K562 (cell line): ENCODE data around the gene REEP6. TPM values are rescaled to one million over a fixed set of nuclear protein-coding genes. Genes with fewer than 3 reads are reported as not detected.
A peak's percentile ranks its signal among the peaks of the same experiment; 100 is the strongest.

ENCODE experiments used
- ARID1B ChIP-seq: fragments of 450-650 bp; IDR thresholded peaks from 2 replicates; pipeline ENCODE4 v1.6.1; 2016; ENCODE audit warnings: antibody characterized with exemption, mild to moderate bottlenecking, inconsistent platforms
- ATF1 ChIP-seq, 2 experiments: fragments of 450-650 bp in 1 of 2; IDR thresholded peaks; 2 replicates each; pipeline ENCODE4 v1.6.1; 2016; ENCODE audit warnings: missing compliant biosample characterization in 1 of 2, missing genetic modification characterization in 1 of 2
- BACH1 ChIP-seq: fragments of 200-800 bp; sonication (Bioruptor generic); IDR thresholded peaks from 2 replicates; pipeline ENCODE4 v1.6.1; 2016; ENCODE audit warnings: missing genetic modification characterization, missing compliant biosample characterization
- MBD2 ChIP-seq: sonication (generic); IDR thresholded peaks from 2 replicates; pipeline ENCODE4 v1.6.1; 2016; ENCODE audit warnings: low read depth, borderline replicate concordance
- NELFE ChIP-seq: IDR thresholded peaks from 2 replicates; pipeline ENCODE4 v1.6.1; 2011; ENCODE audit warnings: mild to moderate bottlenecking; ENCODE audit not compliant: insufficient read depth, insufficient read length
- NFATC3 ChIP-seq: fragments of 450-650 bp; IDR thresholded peaks from 2 replicates; pipeline ENCODE4 v1.6.1; 2017; ENCODE audit warnings: mild to moderate bottlenecking
- OTX1 ChIP-seq: fragments of 450-650 bp; formaldehyde crosslinking; IDR thresholded peaks from 2 replicates; pipeline ENCODE4 v1.4.0; 2022; ENCODE audit warnings: mild to moderate bottlenecking
- PML ChIP-seq: IDR thresholded peaks from 2 replicates; pipeline ENCODE4 v1.6.1; 2012; ENCODE audit warnings: low read length, inconsistent platforms
- RBM22 ChIP-seq: fragments of 200-400 bp; formaldehyde crosslinking; IDR thresholded peaks from 2 replicates; pipeline ENCODE4 v1.6.1; 2018; ENCODE audit warnings: low read length, low read depth; ENCODE audit not compliant: poor library complexity, severe bottlenecking
- RFX7 ChIP-seq: fragments of 250-450 bp; sonication (Bioruptor Pico); IDR thresholded peaks from 2 replicates; pipeline ENCODE4 v1.5.1; 2021; ENCODE audit warnings: mild to moderate bottlenecking
- RUNX1 ChIP-seq: sonication (generic); IDR thresholded peaks from 2 replicates; pipeline ENCODE4 v1.6.1; 2016; ENCODE audit warnings: antibody characterized with exemption, low read depth
- TEAD1 ChIP-seq, 2 experiments: fragments of 450-650 bp in 1 of 2; sonication (generic) in 1 of 2; formaldehyde crosslinking; IDR thresholded peaks; 2 replicates each; pipeline versions ENCODE4 v1.4.0 to v1.8.0; 2020 to 2022; ENCODE audit warnings: mild to moderate bottlenecking in 2 of 2, missing genetic modification reagents in 1 of 2
- ZBED1 ChIP-seq: IDR thresholded peaks from 2 replicates; pipeline ENCODE4 v1.6.1; 2014
- ZNF12 ChIP-seq: sonication (generic); formaldehyde crosslinking; IDR thresholded peaks from 2 replicates; pipeline ENCODE4 v1.4.0; 2020; ENCODE audit warnings: mild to moderate bottlenecking, missing genetic modification reagents
- ZNF175 ChIP-seq: fragments of 200-800 bp; sonication (Bioruptor generic); IDR thresholded peaks from 2 replicates; pipeline ENCODE4 v1.6.1; 2016; ENCODE audit warnings: low read depth, mild to moderate bottlenecking, missing genetic modification characterization, missing compliant biosample characterization
- ZNF23 ChIP-seq: fragments of 250-450 bp; sonication (Bioruptor Pico); IDR thresholded peaks from 2 replicates; pipeline ENCODE4 v1.4.0; 2020; ENCODE audit warnings: mild to moderate bottlenecking
- polyA plus RNA-seq, 8 experiments: library from polyadenylated mRNA; depleted of rRNA in 4 of 8; stranded (reverse) in 5 of 8; unstranded in 3 of 8; fragments of >200 nt; fragmentation: Nextera tagmentation in 2 of 8; fragmentation: Illumina TruSeq in 1 of 8; extraction: Ambion mirVana in 2 of 8; extraction: Trizol in 1 of 8; gene quantifications; 2 replicates each; pipeline versions ENCODE4 v1.2.1 to v1.2.3, GENCODE V29; 2011 to 2014; ENCODE audit warnings: inconsistent platforms in 1 of 8, missing spikeins in 1 of 8
- total RNA-seq, 7 experiments: library from RNA; depleted of rRNA in 6 of 7; stranded (reverse); fragments of >200 nt in 6 of 7; fragmentation: Illumina TruSeq in 2 of 7; extraction: Trizol in 2 of 7; gene quantifications; 2 replicates each; pipeline versions ENCODE4 v1.2.1 to v1.2.3, GENCODE V29; 2011 to 2021; ENCODE audit warnings: low replicate concordance in 1 of 7
- TF ChIP-seq, protein P1 (sequence below): fragments of 450-650 bp; IDR thresholded peaks from 2 replicates; pipeline ENCODE4 v1.6.1; 2016; ENCODE audit warnings: low read depth
- TF ChIP-seq, protein P2 (sequence below): fragments of 450-650 bp; IDR thresholded peaks from 2 replicates; pipeline ENCODE4 v1.6.1; 2016; ENCODE audit warnings: borderline replicate concordance

Gene REEP6
- total and polyA plus RNA-seq, 9 of the 15 experiments (the other 6 are each of a cell fraction or from before 2014, with no cell fraction given), result 1.2 to 64.2 (median 12.7) TPM

DNA sequence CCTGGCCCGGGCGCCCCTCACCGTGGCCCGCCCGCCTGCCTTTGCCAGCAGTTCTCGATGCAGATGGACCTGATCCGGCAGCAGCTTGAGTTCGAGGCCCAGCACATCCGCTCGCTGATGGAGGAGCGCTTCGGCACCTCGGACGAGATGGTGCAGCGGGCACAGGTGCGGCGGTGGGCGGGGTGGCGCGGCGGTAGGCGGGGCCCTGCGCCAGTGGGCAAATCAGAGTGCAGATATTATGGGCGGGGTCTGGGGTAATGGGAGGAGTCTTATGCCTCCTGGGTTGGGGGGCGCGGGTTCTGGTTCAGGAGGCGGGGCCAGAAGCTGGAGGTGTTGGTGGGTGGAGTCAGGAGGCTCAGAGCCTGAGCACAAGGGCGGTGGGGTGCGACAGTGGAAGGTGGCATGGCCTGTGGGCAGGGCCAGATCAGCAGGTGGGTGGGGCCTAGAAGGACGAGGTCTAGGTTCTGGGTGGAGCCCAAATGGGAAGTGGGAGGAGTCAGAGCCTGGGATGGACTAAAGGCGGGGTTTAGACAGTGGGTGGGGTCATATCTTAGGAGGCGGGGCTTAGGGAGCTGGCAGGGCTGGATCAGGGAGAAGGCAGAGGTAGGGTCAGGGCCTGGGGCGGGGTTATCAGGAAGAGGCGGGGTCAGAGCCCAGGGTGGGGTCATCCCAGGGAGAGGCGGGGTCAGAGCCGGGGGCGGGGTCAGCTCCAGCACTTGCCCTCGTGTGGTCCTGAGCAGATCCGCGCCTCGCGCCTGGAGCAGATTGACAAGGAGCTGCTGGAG is 35.5 kb upstream of the REEP6 start (continued):
- TF ChIP-seq, protein P1, sequence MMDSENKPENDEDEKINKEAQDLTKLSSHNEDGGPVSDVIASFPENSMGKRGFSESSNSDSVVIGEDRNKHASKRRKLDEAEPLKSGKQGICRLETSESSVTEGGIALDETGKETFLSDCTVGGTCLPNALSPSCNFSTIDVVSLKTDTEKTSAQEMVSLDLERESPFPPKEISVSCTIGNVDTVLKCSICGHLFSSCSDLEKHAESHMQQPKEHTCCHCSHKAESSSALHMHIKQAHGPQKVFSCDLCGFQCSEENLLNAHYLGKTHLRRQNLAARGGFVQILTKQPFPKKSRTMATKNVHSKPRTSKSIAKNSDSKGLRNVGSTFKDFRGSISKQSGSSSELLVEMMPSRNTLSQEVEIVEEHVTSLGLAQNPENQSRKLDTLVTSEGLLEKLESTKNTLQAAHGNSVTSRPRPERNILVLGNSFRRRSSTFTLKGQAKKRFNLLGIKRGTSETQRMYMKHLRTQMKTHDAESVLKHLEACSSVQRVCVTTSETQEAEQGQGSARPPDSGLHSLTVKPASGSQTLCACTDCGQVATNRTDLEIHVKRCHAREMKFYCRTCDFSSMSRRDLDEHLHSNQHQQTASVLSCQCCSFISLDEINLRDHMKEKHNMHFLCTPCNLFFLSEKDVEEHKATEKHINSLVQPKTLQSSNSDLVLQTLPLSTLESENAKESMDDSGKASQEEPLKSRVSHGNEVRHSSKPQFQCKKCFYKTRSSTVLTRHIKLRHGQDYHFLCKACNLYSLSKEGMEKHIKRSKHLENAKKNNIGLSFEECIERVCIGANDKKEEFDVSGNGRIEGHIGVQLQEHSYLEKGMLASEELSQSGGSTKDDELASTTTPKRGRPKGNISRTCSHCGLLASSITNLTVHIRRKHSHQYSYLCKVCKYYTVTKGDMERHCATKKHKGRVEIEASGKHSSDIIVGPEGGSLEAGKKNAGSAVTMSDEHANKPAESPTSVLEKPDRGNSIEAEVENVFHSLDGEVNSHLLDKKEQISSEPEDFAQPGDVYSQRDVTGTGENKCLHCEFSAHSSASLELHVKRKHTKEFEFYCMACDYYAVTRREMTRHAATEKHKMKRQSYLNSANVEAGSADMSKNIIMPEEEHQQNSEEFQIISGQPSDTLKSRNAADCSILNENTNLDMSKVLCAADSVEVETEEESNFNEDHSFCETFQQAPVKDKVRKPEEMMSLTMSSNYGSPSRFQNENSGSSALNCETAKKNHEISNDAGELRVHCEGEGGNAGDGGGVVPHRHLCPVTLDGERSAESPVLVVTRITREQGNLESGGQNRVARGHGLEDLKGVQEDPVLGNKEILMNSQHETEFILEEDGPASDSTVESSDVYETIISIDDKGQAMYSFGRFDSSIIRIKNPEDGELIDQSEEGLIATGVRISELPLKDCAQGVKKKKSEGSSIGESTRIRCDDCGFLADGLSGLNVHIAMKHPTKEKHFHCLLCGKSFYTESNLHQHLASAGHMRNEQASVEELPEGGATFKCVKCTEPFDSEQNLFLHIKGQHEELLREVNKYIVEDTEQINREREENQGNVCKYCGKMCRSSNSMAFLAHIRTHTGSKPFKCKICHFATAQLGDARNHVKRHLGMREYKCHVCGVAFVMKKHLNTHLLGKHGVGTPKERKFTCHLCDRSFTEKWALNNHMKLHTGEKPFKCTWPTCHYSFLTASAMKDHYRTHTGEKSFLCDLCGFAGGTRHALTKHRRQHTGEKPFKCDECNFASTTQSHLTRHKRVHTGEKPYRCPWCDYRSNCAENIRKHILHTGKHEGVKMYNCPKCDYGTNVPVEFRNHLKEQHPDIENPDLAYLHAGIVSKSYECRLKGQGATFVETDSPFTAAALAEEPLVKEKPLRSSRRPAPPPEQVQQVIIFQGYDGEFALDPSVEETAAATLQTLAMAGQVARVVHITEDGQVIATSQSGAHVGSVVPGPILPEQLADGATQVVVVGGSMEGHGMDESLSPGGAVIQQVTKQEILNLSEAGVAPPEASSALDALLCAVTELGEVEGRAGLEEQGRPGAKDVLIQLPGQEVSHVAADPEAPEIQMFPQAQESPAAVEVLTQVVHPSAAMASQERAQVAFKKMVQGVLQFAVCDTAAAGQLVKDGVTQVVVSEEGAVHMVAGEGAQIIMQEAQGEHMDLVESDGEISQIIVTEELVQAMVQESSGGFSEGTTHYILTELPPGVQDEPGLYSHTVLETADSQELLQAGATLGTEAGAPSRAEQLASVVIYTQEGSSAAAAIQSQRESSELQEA, result no peak
- TF ChIP-seq RBM22, result peak; percentile 92
- no peak for TF ChIP-seq NFATC3
- no peak for TF ChIP-seq ZNF23
- TF ChIP-seq ZNF175, result no peak
- TF ChIP-seq OTX1 (CRISPR knock-in tag), result peak; percentile 65; the same call in 1 of the 2 replicates
- no peak for TF ChIP-seq RFX7
- TF ChIP-seq ARID1B, result no peak
- TF ChIP-seq ZNF12, result no peak
- TF ChIP-seq BACH1 (tag), result no peak
- TF ChIP-seq NELFE, result no peak
- TF ChIP-seq, protein P2, sequence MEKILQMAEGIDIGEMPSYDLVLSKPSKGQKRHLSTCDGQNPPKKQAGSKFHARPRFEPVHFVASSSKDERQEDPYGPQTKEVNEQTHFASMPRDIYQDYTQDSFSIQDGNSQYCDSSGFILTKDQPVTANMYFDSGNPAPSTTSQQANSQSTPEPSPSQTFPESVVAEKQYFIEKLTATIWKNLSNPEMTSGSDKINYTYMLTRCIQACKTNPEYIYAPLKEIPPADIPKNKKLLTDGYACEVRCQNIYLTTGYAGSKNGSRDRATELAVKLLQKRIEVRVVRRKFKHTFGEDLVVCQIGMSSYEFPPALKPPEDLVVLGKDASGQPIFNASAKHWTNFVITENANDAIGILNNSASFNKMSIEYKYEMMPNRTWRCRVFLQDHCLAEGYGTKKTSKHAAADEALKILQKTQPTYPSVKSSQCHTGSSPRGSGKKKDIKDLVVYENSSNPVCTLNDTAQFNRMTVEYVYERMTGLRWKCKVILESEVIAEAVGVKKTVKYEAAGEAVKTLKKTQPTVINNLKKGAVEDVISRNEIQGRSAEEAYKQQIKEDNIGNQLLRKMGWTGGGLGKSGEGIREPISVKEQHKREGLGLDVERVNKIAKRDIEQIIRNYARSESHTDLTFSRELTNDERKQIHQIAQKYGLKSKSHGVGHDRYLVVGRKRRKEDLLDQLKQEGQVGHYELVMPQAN, result no peak
- TF ChIP-seq TEAD1 (CRISPR knock-in tag; IDR thresholded peaks at IDR 0.05), result no peak
- no peak for TF ChIP-seq RUNX1
- TF ChIP-seq PML, result no peak
- no peak for TF ChIP-seq ZBED1
- TF ChIP-seq ATF1 (CRISPR knock-in tag; IDR thresholded peaks at IDR 0.05), result no peak
- peak; percentile 14; the same call in 1 of the 2 replicates for TF ChIP-seq ATF1 (tag; IDR thresholded peaks at IDR 0.05)
- 0 out of 2 replicates have a peak, but pooled peaks have one; percentile 12 for TF ChIP-seq MBD2
